HG03520 (cell line): Measurements from ENCODE around the gene LPCAT1.
"Not testable (repeated sequence)": the region's sequence is repeated elsewhere in the genome, so short reads cannot be mapped to it uniquely, and the experiment has no call there.

Experiments used
- ATAC-seq: cut with Tn5 transposase; IDR thresholded peaks from one replicate; pipeline ENCODE4 v1.9.1; 2021; ENCODE audit warnings: mild to moderate bottlenecking, moderate library complexity; ENCODE audit not compliant: unreplicated experiment

The LPCAT1 gene

DNA sequence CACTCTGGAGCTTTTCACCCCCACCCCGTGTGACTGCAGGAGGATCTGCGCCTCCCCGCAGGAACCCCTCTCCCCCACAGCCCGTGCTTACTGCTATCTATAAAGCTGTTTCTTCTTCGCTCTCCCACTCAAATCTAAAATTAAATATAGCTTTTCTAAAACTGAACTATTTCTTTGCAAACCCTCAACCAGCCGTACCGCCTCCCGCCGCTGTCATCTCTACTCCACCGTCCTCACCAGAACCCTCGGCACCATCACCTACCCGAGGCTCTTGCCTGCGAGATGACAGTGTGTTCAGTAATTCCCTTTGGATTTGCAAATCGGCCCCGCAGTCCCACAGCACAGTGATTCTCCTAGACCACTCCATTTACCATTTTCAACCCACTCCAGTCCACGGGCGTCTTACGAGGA is 13.6 kb downstream of the LPCAT1 start:
- ATAC-seq: no peak

DNA sequence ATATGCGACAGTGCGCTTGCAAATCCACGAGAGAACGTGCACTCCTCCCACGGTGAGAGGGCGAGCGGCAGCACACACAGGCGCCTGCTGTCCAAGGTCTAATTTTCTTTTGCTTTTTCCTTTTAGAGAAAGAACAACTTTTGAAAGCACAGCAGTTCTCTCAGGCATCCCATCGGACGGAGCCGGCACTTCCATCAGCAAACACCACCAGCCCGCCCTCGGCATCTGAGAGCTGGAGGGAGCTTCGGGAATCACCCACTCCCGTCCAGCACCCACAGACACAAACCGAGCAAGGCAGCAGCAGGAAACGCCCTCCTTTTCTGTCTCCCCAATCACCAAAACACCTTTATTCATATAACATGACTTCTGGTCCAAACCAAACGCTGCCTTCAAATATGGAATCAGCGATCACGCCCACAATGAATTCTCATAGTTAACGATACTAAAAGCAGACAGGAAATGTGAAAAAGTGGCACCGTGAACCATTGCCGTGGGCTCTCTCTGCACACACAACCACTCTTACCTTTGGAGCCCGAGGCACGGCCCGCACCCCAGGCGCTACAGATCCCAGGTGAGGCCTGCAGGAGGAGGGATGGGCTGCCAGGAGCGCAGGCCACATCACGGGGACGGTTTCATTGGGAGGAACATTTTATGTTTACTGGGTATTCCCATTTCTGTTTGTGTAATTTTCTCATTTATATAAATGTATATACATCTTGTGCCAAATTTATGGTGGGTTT is 14.2 kb downstream of the LPCAT1 start:
- no peak for ATAC-seq

DNA sequence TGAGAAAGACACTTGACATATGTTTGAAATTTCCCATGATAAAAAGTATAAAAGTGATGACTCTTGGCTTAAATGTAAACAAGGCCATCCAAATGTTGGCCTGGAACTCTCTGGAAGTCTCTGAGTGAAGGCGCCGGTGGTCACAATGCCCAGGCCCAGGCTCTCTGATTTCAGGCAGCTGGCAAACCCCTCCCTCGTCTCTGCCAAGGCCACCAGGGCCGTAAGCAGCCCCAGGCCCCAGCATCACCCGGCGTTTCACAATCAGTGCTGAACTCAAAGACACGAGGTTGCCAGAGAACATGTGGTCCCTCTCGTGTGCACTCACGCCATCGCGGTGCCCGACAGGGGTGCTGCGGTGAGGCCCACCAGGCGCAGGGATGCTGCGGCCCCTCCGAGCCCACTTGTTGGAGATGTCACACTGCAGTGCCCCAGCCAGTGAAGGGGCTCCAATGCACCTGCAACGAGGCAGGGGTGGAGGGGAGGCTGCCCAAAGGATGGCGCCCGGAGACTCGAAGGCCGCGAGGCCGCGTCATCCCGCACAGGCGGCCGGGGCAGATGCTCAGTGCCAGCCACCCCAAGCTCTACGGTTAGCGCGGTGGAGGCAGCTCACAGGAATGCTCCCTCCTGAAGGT is 15.0 kb downstream of the LPCAT1 start:
- ATAC-seq: no peak

DNA sequence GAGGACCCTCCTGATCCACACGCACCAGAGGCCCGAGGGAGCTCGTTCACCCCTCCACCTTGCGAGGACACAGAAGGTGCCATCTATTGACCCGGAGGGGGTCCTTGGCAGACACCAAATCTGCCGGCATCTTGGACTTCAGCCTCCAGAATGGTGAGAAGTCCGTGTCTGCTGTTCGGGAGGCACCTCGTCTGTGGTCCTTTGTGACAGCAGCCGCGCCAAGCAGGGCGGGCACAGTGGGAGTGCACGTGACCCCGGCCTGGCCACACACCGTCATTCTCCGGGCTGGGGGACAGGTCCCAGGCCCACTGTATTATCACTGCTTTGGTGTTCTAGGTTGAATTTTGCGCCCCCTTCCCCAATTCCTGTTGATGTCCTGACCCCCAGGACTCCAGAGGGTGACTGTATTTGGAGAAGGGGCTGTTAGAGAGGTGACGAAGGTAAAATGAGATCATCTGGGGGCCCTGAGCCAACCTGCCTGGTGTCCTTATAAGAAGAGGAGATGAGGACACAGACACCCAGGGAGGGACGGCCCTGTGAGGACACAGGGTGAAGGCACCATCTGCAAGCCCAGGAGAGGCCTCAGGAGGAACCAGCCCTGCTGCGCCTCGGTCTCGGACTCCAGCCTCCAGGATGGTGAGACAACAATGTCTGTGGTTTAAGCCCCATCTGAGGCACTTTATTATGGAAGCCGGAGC is 15.7 kb downstream of the LPCAT1 start:
- no peak for ATAC-seq

DNA sequence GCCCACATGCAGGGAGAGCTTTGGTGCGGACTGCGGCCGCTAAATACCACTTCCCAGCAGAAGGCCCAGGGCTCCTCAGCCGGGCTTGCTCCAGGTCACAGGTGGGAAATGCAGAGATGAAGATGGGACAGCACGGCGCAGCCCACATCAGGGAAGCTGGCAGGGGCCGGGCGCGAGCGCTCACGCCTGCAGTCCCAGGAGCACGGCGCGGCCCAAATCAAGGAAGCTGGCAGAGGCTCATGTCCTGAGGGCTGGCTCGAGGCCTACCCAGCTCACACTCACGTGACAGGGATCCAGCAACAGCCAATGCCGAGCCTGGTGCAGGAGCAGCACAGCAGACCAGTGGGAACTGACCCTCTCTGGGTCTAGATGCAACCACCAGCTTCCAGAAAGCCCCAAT is 16.3 kb downstream of the LPCAT1 start:
- ATAC-seq: no peak

DNA sequence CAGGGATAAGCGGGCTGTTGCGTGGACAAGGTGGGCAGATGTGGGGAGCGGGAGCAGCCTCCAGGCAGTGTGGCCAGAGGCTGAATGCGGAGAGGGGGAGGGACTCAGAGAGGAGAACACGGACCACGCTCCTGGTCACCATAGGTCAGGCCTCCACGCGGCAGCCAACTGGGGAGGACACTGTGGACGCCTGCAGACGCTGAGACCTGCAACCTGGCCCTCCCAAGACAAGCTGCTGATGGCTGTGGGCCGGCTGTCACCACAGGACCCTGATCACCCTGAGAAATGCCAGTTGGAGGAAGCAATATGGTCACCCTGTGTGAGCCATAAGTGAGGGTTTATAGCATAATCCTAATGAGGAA is 16.8 kb downstream of the LPCAT1 start:
- ATAC-seq: no peak

DNA sequence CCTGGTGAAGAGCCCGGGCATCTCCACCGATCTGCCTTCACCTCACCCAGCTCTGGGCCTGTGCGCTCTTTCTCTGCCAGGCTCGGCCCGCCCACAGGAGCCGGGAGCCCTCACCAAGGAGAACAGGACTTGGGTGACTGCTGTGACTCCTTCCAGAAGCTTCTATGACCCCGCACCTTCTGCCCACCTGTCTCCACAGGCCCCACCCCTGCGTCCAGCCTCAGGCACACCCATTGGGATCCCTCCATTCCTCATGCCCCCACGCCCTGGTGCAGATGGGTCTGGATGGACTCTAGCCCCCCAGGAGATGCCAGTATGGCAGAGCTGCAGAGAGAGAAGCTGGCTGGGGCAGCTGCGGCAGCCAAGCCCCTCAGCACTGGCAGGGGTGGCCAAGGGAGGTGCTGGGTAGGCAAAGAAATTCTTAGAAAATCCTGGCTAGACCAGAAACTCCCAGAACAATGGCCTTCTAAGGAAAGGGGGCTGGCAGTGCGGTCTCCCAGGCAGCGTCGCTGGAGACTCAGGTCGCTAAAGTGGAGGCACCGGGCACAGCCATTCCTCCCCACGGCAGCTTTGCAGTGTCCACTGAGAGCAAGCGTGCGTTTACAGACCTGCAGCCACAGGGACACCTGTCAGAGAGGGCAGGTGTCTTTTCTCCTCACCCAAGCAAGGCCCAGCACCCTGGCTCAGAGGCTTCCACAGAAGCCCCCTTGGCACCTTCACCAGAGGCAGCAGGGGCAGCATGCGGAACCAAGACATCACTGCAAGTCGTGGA is 17.3 kb downstream of the LPCAT1 start:
- no peak for ATAC-seq

DNA sequence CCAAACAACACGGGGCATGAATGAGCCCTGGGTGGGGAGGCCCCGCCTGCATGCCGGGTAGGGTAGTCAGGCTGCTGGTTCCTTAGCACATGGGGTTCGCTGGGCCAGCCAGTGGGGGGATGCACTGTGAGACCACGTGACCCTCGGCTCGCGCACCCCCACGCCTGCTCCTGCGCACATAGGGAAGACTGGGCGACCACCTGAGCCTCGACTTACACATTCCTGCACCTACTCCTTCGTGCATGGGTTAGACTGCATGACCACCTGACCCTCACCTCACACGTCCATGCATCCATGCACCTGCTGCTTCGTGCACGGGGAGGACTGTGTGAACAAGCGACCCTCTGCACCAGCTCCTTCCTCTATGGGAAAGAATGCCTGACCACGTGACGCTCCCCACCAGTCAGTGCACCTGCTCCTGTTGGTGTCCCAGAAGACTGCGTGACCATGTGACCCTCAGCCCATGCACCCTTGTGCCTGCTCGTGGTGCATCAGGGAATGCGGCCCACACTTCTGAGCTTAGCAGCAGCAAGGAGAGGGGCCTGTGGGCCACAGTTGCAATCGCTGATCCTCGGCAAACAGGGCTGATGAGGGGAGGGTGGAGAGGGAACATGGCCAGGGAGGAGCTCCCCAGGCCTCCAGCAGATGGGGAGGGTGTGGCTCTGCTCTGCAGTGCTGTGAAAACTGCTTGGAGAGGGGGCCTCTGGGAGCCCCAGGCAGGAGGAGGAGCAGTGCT is 18.1 kb downstream of the LPCAT1 start:
- ATAC-seq: no peak

DNA sequence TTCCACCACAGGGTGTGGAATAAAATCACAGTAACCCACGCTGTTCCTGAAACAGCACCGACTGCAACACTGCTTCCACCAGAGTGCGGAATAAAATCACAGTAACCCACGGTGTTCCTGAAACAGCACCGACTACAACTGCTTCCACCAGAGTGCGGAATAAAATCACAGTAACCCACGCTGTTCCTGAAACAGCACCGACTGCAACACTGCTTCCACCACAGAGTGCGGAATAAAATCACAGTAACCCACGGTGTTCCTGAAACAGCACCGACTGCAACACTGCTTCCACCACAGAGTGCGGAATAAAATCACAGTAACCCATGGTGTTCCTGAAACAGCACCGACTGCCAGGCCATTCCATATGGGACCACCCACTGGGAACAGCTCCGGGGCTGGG is 18.7 kb downstream of the LPCAT1 start:
- ATAC-seq: not testable (repeated sequence)

DNA sequence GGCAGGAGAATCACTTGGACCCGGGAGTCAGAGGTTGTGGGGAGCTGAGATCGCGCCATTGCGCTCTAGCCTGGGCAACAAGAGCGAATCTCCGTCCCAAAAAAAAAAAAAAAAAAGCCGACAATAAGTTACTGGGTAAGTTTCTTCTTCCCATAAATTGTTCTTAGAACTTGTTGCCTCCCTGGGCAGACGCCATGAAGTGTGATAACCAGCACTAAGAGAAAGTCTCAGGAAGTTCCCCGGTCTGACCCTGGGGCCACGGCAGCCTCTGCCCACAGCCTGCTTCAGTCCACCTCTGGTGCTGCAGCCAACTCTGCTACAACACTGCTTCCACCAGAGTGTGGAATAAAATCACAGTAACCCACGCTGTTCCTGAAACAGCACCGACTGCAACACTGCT is 19.1 kb downstream of the LPCAT1 start:
- ATAC-seq: no peak

DNA sequence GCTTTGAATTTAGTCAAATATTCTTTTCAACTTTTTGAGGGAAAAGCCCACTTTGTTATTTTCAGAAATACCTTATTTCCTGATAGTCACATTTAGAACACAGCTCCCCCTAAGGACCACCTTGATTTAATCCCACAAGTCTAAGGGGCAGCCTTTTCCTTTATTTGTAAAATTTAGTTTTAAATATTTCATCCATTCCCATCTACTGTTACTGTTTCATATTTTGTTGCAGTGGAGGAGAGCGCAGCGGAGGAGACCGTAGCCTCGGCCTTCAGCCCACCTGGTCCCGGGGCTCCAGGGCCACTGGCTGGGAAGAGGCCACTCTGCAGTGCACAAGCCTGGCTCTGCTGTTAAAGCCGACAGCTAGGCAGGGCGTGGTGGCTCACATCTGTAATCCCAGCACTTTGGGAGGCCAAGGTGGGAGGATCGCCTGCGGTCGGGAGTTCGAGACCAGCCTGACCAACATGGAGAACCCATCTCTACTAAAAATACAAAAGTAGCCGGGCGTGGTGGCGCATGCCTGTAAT is 19.6 kb downstream of the LPCAT1 start:
- ATAC-seq: no peak

DNA sequence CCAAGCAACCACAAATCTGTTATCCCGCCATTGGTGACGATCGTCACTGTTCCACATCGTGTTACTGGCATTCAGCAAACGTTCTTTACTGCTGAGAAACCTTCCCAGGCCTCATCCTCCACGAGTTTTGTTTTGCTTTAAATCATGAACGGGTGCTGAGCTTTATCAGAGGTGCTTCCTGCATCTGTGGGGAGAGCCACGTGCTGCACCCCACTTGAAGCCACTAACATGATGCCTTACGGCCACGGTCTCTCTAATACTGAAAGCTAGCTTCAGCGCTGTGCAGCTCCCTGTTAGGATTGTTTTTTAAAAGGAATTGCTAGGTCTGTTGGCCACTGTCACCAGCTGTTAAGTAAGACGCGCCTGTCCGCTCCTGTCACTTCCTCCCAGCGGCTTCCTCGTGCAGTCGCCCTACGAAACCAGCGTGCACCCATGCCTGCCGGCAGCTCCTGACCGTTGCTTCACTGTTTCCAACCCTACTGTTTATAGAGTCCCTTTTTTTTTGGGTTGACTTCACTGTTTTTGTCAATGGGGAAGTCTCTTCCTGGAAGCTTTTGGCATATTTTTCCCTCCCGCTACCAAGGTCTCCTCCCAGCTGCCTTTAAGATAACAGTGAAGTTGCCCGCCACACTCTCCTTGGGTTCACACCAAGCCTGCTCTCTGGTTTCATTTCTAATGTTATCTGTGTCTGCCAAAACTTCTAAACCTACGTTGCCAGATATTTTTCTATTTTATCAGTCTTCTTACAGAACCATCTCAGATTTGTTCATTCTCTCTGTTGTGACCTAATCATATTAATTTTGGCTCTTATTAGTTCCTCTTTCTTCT is 20.3 kb downstream of the LPCAT1 start:
- ATAC-seq: no peak

DNA sequence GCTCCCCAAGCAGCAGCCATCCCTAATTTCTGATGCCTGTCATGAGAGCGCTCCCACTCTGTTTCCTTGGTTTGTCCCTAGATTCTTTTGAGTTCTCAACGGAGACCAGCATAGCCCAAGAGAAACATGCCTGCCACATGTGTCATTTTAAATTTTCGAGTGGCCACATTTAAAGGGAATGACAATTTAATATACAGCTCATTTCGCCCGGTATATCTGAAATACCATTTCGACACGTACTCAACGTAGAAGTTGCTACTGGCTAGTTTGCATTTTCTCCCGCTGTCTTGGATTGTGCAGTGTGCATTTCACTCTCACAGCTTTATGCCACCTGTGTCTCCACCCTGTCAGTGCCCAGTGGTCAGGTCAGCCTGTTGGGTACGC is 21.0 kb downstream of the LPCAT1 start:
- ATAC-seq: no peak

DNA sequence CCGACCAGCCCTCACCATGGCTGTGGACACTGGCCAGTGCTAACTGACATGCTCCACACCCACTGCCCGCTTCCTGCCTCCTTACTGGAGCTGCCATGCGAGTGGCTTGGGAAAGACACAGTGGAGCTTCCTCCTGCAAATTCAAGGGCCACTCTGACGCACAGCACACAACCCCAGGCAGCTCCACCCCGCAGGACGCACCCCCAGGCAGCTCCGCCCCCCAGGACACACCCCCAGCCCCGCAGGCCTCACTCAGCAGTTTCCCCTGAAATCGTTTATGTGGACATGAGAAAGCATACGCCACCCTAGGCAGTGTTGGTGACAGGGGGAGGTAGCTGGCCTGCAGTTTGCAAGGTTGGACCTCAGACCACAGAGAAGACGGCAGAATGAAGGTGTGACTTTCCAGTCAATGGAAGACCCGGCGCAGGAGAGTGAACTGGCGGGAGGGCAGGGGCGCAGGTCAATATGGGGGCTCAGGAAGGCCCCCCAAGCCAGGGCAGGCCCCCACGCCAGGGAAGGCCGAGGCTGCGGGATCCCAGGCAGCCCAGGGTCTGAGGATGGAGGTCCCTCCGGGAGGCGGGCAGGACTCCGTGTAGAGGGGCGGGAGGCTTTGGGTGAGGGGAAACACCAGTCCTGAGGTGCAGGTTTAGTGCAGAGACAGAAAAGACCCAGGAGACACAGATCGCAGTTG is 21.6 kb downstream of the LPCAT1 start:
- no peak for ATAC-seq

DNA sequence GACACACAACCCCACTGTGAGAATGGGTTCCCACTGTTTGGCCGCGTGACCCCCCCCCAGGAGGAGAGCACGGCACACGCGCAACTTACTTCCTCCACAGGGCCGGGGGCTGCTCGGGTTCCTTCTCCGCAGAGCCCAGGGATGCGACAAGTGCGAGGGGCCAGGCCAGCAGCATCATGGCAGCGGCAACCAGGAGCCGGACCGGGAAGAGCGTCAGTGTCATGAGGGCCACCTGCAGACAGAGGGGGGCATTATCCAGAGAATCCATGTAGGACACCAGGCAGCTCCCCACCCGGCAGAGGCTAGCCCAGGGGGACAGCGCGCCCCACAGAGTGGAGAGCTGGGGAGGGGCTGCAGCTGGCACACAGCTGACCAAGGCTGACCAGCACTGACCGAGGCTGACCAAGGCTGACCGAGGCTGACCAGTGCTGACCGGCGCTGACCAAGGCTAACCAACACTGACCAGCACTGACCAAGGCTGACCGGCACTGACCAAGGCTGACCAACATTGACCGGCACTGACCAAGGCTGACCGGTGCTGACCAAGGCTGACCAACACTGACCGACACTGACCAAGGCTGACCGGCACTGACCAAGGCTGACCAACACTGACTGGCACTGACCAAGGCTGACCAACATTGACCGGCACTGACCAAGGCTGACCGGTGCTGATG is 22.3 kb downstream of the LPCAT1 start:
- no peak for ATAC-seq

DNA sequence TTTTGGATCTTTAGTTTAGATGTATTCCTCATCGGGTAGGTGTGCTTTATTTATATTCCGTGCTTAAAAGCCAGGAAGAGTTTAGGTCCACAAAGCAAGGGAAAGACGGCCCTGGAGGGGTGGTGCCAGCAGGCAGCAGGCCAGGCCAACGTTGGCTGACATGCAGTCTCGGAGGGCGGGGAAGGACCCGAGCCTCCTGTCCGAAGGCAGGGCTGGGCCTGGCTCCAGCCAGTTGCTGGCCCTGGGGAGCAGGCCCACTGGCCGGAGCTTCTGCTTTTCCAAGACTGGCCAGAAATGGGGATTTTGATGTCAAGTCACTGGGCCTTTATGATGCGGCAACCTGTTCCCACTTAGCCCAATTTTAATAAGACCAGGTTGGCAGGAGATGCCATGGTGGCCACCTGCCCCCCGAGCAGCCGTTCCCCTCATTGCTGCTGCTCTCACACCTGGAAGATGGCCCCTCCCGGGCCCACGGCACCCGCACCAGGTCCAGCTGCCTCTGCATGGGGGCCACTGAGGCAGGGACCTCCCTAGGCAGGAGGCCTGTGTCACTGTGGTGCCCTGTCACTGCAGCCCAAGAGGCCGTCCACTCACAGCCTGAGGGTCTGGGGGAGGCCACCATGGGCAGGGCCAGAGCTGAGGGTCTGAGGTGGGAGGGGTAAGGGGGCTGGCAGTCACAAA is 23.2 kb downstream of the LPCAT1 start:
- no peak for ATAC-seq

DNA sequence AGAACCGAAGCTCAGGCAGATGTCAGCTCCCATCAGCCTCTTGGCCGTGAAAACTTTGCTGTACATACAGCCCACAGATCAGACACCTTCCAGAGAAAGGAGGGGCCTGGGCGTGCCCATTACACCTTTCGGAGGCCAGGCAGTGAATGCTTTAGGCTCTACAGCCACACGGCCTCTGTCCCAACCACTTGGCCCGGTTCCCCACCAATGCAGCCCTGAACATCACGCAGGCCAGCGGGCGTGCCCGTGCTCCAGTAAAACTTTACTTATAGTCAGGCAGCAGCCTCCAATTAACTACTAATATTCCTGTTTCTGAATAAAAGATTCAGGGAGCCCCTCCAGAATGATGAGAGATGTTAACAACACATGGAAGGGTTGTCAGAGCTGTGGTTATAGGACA is 23.9 kb downstream of the LPCAT1 start:
- ATAC-seq: no peak
